Endometrium (tissue), 2 donors: Measurements from ENCODE around the gene C1GALT1C1.
A peak's percentile ranks its signal among the peaks of the same experiment; 100 is the strongest.
"Not testable (repeated sequence)": the region's sequence is repeated elsewhere in the genome, so short reads cannot be mapped to it uniquely, and the experiment has no call there.

Experiments
- FAIRE-seq: peaks from 2 replicates; lab custom pipeline; 2012; peaks lifted over from hg19 to GRCh38; lab: Jason Lieb, UNC
- donor health status: control.
- donor health status: control.

Gene C1GALT1C1

DNA sequence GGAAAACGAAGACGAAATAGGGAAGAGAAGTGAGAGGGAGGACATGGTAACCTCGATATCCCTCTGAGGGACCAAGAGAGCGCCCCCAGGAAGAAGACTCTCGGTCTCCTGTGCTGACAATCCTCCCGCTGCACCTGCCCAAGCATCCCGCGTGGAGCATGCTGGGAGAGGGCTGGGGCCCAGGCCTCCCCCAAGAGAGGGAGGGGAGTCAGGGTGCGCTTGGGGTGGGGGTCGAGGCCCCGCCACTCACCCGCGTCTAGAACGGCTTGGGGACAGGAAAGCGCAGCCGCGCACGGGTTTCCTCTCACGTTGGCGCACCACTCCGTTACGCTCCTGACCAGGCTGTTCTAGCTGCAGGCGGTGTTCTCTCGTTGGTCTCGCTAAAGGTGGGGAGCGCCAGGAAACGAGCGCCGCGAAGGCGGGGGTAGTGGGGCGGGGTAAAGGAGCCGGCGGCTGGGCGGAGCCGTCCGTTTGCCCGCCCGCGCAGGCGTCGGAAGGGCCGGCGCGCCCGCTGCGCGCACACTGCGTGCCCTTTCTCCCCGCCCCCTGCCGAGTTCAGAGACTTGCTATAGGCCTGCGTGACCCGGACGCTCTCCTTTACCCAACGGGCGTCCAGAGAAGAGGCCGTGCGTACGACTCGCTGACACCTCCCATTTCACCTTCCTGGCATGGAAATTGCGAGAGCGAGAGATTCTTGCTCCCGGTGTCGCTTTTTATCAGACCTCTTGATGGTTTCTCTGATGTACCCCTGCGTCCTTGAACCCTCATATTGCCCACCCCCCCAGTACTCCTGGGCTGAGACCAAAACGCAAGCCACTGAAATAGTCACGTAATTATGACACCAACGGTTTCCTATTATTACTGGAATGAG lies at the start of gene C1GALT1C1:
Gene C1GALT1C1, minus strand, starts transcription at position 388 of the 871 bp plus-strand sequence. CDS start 2,888 bp downstream, outside the sequence.
- no peak for FAIRE-seq

DNA sequence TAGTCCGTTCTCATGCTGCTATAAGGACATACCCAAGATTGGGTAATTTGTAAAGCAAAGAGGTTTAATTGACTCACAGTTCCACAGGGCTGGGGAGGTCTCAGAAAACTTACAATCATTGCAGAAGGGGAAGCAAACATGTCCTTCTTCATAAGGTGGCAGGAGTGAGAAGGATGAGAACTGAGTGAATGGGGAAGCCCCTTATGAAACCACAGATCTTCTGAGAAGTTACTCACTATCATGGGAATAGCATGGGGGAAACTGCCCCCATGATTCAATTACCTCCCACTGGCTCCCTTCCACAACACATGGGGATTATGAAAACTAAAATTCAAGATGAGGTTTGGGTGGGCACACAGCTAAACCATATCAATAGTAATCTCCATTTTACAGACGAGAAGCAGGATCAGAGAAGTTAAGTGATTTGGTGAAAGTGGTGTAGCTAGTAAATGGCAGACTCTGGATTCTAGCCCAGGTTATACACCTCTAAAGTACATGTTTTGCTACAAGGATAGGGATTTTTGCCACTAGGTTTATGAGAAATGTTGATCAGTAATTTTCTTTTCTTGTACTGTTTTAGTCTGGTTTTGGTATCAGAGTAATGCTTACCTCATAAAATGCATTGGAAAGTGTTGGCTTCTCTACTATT lies 47.3 kb upstream of the C1GALT1C1 start:
- FAIRE-seq = no peak

DNA sequence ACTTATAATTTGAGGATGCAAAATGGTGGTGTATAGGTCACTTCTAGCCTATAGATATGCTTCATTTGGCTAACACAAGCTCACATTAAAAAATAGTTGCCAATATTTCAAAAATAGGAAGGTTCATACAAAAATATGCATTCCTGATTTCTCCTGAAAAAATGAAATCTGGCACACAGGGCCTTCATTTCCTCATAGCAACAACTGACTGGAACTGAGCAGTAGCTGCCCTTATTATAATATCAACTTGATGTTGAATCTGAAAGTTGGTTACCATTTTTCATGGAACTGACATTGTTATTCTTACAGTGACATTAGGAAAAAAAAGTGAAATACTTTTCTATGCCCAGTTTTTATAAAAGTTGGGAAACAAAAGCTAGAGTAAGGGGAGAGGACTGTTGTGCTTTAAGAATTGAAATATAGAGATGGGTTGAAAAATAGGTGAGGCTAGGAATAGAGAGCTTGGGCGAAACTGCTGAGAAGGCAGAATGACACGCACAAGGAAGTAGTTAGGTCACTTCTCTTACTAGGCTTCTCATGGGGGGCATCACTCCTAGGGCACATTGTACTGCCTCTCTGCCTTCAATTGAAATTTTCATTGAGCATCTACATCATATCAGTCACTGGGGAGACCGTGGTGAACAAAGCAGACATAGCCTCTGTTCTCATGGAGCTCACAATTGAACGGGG lies 43.1 kb upstream of the C1GALT1C1 start:
- no peak for FAIRE-seq

DNA sequence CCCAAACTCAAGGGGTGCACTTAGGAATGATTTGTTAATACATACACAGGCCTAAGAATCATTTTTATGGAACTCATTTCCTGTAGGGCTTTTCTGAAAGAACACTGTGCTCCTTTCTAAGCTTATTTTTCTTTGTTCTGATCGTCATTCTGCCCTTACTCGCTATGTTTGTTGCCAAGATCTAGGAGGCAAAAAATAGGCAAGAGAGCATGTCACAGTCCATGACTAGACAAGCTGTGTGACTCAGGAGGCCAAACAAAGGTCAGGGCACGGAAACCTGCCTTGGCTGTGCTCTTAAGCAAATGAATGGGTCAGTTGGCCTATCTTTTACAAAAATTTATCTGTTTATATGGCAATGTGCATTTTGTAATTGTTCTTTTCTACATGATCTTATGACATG lies 42.5 kb upstream of the C1GALT1C1 start:
- FAIRE-seq = no peak

DNA sequence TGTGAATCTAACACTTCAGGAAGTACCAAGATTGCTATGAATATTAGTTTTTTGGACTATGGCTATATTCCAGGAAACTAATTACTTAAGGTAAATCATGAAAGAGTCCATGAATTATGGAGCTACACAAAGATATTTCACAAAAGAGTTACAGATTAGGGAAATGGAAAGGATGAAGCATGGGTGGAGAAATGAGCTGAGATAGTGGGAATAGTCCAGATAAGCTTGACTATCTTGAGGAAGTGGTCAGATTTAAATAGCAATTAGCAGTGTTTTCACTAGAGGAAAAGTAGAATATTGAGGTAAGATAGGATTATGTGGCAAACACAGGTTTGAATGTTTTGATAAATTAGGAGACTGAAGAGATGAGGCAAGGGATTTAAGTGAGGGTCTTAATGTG lies 42.1 kb upstream of the C1GALT1C1 start:
- no peak for FAIRE-seq

DNA sequence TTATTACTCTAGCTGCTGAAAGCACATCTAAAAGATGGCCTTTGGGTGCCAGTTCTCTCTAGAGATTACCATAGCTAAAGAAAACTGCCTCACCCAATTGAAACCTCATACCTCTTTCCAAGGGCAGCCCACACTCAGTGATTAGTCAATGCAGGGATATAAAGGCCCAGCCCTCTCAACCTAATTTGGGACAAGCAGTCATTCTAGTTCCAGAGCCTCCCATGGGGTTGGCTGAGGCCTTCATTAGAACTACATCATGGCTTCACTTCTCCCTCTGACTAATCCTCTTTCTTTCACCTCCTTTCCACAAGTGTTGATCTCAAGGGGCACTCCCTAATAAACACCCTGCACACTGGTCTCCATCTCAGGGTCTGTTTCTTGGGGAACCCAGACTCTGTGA lies 38.5 kb upstream of the C1GALT1C1 start:
- no peak for FAIRE-seq

DNA sequence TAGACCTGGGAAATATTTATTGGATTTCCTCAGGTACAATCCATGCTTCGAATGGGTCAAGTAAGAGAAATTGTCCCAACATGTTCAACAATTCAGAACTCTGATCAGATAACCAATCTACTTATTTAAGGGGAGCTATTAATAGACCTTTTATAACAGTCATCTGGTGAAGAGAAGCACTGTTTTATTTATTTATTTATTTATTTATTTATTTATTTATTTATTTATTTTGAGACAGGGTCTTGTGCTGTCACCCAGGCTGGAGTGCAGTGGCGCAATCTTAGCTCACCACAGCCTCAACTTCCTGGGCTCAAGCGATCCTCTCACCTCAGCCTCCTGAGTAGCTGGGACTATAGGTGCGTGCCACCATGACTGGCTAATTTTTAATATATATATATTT lies 34.7 kb upstream of the C1GALT1C1 start:
- FAIRE-seq = not testable (repeated sequence)

DNA sequence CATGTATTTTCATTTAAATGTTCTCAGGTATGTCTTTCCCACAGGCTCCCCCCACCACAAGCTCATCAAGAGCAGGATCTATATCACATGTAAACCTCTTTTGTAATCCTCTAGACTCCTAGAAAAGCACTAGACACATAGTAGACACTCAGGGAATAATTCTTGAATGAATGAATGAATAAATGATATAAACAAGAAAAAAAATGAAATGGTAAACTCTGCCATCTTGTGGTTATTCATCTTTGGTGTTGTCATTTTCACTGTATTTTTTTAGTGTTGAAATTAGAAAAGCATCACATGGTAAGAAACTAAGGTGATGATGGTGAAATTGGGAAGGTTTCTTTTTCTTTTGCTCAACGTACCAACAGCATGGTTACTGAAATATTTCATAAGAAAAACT lies 34.2 kb upstream of the C1GALT1C1 start:
- FAIRE-seq = no peak

DNA sequence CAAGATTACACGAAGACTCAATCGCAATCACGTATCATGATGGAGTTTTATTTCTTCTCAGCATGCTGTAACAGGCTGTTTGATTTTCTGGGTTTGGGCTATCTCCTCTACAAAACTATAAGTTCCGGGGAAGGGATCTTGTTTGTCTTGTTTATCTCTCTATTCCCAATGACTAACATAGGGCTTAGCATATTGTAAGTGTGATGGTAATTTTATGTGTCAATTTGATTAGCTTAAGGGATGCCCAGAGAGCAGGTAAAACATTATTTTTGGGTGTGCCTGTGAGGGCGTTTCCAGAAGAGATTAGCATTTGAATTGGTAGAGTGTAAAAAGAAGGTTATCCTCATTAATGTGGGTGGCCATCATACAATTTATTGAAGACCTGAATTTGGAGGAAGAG lies 32.8 kb upstream of the C1GALT1C1 start:
- FAIRE-seq = no peak

DNA sequence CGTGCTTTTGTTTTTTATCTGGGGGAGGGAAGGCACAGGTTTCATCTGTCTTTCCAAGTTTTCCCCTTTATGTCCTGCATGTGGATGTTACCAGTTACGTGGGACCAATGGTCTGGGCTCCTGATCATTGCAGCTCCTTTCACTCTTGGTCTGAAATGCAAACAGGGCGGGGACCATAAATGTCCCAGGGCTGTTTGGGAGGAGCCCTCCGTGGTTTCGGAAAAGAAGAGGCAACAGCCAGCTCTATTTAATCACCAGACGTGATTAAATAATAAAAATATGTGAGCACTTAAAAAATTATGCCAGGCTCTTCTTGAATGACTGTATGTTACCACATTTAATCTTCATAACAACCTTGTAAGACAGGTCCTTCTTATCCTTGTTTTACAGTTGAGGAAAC lies 30.8 kb upstream of the C1GALT1C1 start:
- no peak for FAIRE-seq

DNA sequence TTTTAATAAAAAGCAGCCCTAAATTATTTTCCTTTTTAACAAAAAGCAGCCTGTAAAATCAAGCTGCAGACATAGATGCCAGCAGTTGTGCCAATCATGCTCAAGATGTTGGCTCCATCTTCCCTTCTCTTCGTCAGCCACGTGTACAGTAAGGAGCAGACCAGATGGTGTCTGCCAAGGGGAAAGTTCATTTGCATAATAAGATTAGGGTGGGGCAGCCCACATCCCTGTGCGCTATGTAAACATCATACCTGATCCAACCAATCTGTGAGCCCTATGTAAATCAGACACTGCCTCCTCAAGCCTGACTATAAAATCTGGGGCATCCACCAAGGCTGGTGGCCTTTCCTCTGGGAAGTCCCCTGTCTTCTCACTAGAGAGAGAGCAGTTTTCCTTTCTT lies 23.1 kb upstream of the C1GALT1C1 start:
- no peak for FAIRE-seq

DNA sequence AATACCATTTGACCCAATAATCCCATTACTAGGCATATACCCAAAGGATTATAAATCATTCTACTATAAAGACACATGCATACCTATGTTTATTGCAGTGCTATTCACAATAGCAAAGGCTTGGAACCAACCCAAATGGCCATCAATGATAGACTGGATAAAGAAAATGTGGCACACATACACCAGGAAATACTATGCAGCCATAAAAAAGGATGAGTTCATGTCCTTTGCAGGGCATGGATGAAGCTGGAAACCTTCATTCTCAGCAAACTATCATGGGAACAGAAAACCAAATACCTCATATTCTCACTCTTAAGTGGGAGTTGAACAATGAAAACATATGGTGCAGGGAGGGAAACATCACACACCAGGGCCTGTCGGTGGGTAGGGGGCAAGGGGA lies 22.4 kb upstream of the C1GALT1C1 start:
- FAIRE-seq = not testable (repeated sequence)

DNA sequence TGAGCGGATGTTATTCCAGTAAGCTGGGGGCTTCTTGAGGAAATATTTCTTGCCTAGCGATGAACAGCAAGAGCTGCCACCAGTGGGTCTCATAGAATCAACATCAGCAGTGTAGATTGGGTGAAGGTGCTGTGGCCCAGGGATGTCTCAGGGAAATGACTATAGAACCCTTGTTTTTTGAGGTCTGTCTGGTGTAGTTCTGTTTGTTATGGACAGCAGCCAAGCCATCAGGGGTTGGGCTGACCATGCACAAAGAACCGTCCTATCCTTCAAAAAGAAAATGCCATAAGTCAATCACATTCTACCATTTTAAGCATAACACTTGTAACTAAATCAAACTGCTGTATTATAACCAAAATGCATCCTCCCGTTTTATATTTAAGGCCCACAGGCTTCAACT lies 17.3 kb upstream of the C1GALT1C1 start:
- no peak for FAIRE-seq

DNA sequence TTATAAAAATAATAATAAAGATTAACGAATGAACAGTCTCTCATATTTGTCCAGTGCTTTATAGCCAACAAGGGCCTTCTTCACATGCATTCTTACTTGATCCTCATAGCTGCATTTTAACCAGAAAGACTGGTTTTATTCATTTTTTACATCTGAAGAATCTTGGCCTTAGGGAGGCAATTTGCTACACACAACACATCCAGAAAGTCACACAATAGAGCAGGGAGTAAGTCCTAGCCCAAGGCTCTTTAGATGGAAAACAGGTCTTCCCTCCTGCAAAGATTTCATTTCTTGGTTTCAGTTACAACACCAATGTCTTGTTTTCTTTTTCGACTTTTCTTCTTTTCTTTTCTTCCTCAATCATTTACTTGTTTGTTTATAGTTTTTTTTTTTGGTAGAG lies 13.0 kb upstream of the C1GALT1C1 start:
- no peak for FAIRE-seq

DNA sequence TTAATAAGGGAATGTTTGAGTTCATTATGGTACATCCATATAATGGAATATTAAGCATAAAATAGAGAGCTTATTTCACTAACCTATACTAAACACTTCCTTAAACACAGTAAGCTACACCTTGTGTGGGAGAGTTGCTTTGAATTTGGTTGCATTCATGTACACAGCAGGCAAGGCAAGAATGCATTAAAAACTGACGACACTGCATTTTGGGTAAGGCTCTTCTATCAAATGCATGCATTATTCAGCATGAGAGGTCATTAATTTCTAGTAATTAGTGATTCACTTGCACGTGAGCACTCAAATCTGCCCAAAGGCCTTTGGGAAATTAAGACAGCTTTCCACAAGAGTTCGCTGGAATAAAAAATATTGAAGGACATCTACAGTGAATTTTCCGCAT lies 8.8 kb upstream of the C1GALT1C1 start:
- FAIRE-seq = no peak

DNA sequence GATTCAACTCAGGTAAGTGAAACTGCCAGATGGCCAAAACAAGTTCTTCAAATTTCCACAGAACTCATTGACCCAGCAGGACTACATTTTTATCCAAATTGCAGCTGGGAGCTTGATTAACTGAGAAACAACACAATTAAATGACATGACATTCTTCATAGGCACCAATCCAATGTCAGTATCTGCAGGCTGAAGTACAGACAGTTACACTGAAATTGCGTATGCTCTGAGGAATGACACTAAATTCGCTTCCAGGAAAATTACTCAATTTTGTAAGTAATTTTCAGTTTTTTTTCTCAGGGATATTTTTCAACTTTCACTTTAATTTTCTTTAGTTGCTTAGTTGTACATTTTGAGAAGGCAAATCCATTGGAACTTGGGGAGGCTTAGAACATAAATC lies 4.5 kb downstream of the C1GALT1C1 start:
- no peak for FAIRE-seq

DNA sequence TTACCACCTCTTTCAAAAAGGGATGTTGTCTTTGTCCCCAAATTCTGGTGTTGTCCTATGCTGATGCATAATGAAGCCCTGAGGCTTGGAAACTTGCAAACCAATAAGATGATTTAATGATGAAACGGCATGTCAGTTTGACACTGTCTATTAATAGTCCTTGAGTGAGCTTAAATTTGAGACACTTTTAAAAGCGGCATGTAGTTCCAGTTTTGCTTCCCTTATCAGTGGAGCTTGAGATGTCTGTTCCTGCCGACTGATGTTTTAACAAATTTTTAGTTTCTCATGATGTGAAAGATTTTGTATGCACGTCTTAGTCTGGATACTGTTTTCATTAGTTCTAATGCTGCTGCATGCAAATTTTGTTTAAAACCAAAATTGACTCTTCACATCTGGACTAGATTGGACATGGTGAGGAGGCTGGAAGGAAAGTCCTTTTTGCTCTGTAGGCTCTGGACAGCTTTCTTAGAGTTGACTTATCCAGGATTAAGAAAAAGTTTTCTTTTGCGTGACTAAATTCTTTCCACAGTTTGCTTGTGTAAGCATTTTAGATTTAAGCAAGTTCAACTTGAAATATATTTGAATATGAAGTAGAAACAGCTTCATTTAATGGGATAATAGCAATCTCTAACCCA lies 11.7 kb downstream of the C1GALT1C1 start:
- FAIRE-seq = no peak

DNA sequence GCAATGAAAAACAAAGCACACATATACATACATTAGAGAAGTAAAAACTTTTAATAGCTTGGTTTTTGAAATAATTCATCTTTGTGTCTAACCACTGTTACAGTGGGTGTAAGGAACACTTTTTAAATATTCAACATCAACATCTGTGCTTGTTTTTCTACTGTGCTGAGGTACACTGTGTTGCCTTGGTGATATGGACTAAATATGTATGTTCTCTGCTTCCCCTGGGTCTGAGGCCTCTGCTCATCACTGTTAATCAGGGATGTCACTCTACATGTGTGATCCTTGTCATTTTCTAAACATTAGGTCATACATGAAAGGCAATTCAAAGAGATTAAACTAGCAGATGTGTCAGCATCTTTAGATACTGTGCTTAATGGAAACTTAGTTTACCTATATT lies 15.0 kb downstream of the C1GALT1C1 start:
- no peak for FAIRE-seq

DNA sequence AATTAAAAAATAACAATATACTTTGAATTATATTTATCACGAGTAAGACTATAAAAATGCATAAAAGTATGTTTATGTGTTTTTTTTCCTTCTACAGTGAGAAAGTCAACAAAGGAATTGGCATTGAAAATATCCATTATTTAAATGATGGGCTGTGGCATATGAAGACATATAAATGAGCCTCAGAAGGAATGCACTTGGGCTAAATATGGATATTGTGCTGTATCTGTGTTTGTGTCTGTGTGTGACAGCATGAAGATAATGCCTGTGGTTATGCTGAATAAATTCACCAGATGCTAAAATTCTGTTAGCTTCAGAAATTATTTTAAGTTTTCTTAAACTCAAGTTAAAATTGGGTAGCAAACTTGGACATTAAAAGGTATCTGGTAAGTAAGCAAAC lies 17.8 kb downstream of the C1GALT1C1 start:
- no peak for FAIRE-seq

DNA sequence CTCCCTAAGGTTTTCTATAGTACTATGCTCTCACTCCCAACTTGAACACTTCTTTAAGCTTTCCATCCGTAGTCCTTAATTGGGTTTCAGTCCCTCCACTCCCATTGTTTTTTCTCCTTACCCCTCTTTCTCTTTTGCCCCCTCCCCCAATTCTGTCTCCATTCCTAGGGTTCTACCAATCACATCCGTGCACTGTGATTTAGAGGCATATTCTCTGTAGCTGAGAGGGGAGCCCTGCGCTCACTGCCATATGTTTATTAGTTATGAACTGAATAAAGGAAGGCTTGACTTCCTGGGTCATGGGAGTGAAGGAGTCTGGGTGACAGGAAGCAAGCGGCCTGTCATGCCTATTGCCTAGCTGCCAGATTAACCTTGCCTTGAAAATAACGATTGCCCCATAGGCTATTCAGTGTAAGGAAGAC lies 25.5 kb downstream of the C1GALT1C1 start:
- FAIRE-seq = no peak

DNA sequence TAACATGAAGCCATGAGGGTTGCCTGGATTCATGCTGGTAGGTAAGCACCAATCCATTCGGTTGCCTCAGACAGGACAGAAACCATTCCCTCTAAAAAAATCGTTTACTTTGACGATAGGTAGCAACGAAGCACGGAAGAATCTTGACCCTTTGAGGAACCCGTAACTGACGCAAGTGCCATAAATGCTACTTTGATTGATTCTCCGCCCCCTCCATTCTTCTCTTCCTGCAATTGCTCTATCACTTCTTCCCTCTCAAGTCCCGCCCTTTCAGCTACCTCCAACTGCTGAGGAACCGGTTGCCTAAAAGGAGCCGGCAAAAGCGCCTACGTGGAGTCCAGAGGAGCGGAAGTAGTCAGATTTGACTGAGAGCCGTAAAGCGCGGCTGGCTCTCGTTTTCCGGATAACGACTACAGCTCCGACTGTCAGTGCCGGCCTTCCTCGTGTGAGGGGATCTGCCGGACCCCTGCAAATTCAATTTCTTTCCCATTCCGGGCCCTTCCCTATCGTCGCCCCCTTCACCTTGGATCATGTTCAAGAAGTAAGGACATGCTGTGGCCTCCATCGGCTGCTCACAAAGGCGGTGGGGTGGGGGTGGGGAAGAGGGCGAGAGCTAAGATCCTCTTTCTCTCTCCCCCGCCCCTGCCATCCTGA lies 26.0 kb downstream of the C1GALT1C1 start, which contains the start of gene MCTS1:
Gene MCTS1, plus strand, starts transcription at position 395 of the 654 bp plus-strand sequence. Its CDS starts 136 bp downstream, at position 531.
- peak; percentile 92 for FAIRE-seq

DNA sequence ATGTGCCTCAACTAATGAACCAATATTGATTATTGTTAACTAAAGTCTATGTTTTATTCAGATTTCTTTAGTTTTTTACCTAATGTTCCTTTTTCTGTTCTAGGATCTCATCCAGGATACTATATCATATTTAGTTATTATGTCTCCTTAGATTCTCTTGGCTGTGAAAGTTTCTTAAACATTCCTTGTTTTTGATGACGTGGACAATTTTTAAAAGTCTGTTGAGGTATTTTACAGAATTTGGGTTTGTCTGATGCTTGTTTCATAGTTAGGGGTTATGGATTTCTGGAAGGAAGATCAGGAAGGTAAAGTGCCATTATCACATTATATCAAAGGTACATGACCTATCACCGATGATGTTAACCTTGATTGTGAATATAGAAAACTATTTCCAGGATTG lies 44.2 kb downstream of the C1GALT1C1 start:
- FAIRE-seq = no peak
